NCI-H748 (cell line): ENCODE measurements around the gene KRTAP20-2.

Experiments used
- DNase-seq: peaks from one replicate; lab custom pipeline; 2025; ENCODE audit not compliant: unreplicated experiment; lab: John Stamatoyannopoulos, UW

KRTAP20-2 gene

DNA sequence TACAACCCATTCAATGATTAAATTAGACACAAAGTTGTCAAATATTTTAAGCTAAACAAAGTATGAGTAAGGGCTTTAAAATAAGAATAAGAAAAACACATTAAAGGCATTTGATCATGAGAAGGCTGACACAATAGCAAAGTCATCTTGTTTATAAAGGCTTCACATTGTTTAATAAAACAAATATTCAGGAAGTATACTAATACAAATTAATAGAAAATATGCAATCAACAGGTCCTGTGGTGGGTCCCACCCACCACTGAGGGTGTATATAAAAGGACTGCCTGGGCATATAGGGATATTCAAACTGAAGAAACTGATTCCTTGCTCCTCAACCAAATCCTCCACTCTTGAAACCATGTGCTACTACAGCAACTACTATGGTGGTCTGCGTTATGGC is at the start of gene KRTAP20-2:
KRTAP20-2 (plus strand) TSS at position 301 of the 400 bp plus-strand sequence; CDS start at position 359, 58 bp downstream.
- DNase-seq = no peak

DNA sequence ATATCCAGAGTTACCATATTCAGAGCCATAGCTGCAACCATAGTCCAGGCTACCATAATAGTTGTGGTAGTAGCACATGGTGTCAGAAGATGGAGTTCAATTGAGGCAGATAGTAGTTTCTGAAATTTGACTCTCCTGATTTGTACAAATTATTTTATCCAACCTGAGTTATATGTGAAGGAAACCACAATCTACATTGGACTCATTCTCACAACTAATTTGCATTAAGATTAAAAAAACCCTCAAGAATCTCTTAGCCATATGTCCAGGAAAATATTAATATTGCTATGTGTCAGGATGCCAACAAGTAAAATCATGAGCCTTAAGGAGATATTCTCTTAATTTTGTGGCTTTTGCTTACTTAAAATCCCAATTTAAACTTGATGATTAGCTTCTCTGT is 44.7 kb upstream of the KRTAP20-2 start, which contains the start of gene KRTAP22-2:
KRTAP22-2 (minus strand) TSS at position 101 of the 400 bp plus-strand sequence.
- DNase-seq = no peak

DNA sequence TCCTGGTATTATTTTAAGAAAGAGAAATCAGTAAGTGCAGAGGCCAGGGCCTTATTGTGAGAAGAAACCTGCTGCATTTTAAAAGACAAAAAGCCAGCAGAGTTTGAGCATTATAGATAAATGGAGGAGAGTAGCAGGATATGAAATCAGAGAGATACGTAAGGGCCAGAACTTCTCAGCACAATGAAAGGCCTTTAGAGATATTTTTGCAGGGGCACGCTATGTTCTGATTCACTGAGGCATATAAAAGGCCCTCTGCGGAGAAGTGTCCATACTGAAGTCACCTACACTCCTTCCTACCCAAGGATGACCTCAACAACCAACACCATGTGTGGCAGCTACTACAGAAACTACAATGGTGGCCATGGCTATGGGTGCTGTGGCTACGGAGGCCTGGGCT is 42.9 kb upstream of the KRTAP20-2 start, which contains the start of gene KRTAP6-3:
KRTAP6-3 (plus strand) TSS at position 301 of the 400 bp plus-strand sequence; CDS start at position 307, 6 bp downstream.
- no peak for DNase-seq

DNA sequence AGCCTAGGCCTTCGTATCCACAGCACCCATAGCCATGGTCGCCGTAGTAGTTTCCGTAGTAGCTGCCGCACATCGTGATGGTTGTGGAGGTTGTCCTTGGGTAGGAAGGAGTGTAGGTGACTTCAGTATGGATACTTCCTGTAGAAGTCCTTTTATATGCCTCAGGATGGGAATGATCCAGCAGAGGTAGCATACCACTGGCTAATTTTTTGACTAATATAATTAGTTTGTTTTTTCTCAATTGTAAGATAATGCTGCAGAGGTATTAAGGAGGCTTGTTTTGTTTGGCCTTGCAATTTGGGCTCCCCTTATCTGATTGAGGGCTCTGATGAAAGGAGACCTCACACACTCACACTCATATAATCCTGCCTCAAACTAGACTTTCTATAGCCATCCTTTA is 36.2 kb upstream of the KRTAP20-2 start, which contains the start of gene KRTAP6-2:
KRTAP6-2 (minus strand) TSS at position 101 of the 400 bp plus-strand sequence; CDS start at position 73, 28 bp downstream.
- DNase-seq = no peak

DNA sequence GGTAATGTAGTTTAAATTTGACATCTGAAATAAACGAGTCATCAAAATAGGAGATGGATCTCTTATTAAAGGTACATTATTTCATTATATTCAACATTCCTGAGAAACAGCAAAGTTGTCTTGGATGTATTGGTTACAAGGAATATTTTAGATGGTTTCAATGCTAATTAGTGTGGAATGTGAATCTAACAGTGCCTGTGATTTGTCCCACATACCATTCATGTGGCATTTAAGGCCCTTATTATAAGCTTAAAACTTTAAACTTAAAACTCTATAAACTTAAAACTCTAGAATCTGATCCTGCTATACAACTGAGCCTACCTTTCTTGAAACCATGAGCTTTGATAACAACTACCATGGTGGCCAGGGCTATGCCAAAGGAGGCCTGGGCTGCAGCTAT is 34.2 kb upstream of the KRTAP20-2 start, which contains the start of gene KRTAP22-1:
KRTAP22-1 (plus strand) TSS at position 301 of the 400 bp plus-strand sequence.
- DNase-seq = no peak

DNA sequence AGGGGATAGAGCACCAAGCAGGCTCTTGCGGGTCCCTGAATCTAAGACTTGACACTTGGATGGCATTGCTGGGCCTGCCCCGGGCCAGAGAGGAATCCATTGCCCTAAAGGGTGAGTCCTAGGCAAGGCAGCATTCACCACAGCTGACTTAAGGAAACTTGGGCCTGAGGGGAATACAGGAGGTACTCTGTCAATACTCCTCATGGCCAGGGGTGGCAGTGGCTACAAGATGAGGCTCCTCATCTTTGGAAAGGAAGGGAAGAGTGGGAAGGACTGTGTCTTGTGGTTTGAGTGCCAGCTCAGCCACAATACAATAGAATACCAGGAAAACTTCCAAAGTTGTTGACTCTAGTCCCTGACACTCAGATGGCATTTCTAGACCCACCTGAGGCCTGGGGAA is 29.0 kb upstream of the KRTAP20-2 start:
- no peak for DNase-seq

DNA sequence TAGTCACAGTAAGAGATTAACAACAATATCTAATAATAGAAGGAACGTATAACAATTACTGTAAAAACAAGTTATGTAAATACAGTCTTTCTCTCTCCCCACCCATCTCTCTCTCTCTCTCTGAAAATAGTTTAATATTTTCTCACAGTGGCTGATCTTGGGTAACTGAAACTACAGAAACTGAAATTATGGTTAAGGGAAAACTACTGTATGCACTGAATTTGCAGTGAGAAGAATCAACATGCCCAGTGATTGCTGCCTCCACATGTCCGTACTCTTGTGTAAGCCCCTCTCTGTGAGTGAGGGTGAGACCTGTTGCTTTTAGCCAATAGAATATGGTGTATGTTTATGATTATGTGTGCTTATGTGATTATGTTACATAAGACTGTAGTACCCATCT is 22.9 kb upstream of the KRTAP20-2 start:
- no peak for DNase-seq

DNA sequence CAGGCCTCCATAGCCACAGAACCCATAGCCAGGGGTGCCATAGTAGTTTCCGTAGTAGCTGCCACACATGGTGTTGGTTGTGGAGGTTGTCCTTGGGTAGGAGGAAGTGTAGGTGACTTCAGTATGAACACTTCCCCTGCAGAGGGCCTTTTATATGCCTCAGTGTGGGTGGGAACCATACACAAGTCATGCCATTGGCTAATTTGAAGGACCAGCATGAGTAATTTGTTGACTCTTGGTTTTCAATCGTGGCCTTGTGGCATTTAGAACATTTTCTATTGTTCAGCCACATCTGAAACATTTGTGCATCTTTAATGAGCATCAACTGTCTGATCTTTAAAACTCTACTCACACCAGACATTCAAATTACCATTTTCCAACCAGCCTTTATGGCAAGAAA is 21.2 kb upstream of the KRTAP20-2 start, which contains the start of gene KRTAP6-1:
KRTAP6-1 (minus strand) TSS at position 95 of the 400 bp plus-strand sequence; CDS start at position 69, 26 bp downstream.
- DNase-seq = no peak

DNA sequence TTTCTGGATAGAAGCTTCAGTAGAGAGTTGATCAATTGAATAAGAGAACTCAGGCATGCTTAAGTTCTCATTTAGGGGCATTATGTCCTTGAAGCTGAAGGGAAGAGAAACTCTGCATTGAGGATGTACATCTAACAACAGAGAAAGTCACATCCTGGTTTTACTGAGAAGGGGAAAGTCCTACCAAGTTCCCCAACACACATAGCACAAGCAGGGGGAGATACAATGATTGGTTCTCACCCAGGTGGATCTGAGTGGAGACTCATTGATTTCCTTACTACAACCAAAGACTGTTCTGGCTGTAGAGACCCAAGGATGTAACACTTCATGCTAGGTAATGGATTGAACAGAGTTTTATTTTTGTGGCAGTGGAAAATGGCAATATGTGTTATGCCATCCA is 19.8 kb upstream of the KRTAP20-2 start:
- DNase-seq = no peak

DNA sequence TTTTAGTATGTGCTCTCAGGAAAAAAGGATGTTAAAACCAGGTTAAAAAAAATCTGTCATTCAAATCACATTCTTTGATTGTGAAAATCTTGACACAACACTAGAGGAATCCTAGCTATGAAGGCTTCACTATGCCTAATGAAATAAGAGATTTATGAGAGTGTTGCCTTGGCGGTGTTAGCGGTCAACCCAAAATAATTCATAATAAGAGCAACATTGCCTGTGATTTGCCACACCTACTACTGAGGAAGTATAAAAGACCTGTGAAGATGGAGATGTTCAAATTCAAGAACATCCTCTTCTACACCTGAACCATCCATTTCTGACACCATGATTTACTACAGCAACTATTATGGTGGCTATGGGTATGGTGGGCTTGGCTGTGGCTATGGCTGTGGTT is 18.9 kb upstream of the KRTAP20-2 start, which contains the start of gene KRTAP20-1:
KRTAP20-1 (plus strand) TSS at position 301 of the 400 bp plus-strand sequence; CDS start at position 331, 30 bp downstream.
- no peak for DNase-seq

DNA sequence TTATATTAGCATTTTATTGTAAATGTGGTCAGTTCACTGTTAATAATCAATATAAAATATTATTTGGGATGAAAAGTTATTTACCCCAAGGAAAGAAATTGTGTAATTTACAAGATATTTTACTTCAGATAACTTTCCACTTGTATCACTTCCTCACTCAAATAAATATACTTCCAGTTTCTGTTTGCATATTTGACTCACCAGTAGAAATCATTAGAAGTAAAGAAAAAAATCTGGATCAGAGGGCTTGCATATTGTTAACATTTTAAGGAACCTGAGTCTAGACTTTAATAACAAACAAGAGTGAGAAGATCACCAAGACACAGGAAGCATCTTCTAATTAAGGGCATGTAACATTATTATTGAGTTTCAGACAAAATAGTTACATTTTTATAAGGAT is 14.9 kb upstream of the KRTAP20-2 start:
- DNase-seq = no peak

DNA sequence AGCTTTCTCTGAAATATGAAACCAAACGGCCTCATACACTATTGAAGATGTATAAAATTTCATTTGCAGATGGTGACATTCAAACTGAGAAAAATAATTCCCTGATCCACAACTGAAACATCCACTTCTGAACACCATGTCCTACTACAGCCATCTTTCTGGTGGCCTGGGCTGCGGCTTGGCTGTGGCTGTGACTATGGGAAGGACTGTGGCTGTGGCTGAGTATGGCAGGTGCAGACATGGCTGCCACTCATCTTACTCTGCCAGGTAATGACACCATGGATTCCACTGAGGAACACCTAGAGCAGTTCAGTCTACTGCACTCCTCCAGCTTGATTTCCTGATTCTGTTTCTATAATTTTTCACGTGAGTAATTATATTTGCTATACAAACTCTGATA is 14.5 kb upstream of the KRTAP20-2 start, which contains the start of gene KRTAP20-4:
KRTAP20-4 (plus strand) TSS at position 106 of the 400 bp plus-strand sequence.
- DNase-seq = no peak

DNA sequence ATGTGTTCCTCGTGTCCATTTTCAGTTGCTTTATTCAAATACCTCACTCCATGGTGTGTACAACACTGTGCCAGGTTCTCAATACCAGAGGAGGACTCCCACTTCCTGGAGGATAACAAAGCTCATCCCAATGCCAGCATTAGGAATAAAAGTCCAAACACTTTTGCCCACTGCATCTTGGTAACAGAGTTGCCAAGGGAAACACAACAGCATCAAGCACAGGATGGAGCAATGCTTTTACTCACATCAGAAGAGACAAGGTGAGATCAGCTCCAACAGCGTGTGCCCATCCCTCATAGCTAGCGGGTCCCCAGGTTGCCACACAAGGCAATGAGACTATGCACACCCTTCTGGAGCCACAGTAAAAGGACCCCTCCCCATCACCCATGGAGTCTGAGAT is 11.6 kb upstream of the KRTAP20-2 start:
- DNase-seq = no peak

DNA sequence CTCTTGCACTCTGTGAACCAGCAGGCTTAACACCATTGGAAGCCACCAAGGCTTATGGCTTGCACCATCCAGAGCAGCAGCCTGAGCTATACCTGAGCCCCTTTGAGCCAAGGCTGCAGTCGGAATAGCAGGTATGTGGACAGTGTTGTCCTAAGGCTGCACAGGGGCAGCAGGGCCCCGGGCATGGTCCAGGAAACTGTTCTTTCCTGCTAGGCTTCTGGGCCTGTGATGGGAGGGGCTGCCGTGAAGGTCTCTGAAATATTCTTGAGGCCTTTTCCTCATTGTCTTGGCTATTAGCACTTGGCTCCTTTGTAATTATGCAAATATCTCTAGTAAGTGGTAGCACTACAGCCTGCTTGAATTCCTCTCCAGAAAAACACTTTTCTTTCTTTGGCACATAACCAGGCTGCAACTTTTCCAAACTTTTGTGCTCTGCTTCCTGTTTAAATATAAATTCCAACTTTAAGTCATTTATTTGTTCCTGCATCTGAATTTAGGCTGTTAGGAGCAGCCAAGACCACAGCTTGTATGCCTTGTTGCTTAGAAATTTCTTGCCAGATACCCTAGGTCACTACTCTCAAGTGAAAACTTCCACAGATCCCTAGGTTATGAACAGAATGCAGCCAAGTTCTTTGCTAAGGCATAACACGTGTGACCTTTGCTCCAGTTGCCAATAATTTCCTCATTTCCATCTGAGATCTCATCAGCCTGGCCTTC is 9.4 kb upstream of the KRTAP20-2 start:
- DNase-seq = no peak

DNA sequence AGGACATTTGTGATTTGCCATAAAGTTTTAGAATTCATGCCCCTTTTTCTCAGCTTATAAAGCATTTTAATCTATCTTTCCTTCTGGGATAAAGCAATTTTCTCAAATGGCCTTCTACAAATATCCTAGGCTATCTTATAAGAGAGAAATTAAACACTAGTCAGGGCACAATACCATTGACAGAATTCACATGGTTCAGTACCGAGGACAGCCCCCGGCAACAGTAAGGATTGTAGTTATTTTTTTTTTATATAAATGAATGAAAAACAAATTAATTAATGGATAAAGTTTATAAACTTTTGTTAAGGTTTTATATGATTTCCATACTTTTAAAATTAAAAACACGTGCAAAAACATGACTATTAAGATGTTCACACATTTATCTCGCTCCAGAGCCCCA is 6.9 kb upstream of the KRTAP20-2 start:
- DNase-seq = no peak

DNA sequence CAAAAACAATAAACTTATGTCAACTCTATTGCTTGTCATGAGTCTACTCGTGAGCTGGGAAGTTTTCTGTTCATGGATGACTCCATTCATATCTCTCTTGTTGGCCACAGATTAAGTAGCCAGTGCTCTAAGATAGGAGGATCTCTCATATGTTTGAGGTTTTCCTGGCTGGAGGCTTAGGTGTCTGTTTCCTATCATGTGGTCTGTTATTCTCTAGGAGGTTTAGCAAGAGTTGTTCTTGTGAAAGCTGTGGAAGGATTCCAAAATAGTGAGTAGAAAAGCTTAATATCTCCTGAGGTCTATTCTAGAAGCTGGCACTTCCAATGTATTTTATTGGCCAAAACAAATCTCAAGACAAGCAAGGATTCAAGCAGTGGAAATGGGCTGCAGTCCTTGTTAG is 5.8 kb upstream of the KRTAP20-2 start:
- no peak for DNase-seq

DNA sequence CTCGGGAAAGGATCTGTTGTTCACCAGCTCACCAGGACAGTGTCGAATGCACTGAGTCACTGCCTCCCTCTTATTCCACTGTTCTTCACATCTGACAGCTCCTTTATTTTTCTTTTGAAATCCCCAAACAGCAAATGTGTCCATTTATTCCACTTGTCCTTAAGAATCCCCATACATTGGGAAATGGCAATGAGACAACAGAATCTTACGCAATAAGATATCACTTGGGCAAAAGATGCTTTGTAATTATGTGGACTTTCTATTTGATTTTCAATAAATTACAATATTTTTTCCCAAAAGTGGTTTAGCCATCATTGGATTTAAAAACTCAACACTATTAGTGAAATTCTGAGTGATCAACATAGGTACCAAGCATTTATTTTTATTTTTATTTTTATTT is 3.7 kb downstream of the KRTAP20-2 start:
- no peak for DNase-seq

DNA sequence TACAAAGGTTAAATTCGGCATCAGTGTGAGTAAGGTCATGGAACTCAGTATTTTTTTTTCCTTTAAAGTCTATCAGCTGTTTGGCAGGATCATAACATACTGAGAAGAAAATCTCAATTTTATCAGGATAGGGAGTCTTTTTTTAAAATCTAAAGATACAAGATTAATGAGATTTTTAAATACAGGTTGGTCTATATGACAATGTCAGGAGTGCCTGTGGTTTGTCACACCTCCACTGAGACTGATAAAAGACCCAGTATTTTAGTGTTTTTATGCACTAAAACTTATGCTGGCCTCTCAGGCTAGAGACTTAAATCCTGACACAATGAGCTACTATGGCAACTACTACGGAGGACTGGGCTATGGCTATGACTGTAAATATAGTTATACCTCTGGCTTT is 7.6 kb downstream of the KRTAP20-2 start, which contains the start of gene KRTAP20-3:
KRTAP20-3 (plus strand) TSS at position 301 of the 400 bp plus-strand sequence.
- DNase-seq = no peak

DNA sequence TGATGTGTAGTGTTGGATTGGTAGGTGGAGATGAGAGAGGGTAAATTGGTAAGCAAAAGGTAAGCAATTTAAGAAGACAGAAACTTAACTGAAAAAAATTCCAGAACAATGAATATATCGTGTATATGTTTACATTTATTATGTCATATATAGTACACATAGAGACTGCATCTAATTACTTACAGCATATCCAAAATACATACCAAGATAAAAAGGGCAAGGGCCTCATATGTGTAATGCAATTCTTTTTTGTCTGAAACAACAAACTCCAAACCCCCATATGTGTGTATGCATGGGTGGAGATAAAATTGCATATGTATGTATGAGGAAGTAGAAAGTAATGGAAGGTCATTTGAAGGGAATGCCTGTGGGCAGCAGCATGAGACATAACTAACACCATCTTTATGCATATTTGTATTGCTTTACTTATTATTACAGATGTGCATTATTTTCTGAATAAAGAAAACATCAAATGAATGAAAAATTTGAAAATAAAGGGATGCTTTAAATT is 12.0 kb downstream of the KRTAP20-2 start:
- no peak for DNase-seq

DNA sequence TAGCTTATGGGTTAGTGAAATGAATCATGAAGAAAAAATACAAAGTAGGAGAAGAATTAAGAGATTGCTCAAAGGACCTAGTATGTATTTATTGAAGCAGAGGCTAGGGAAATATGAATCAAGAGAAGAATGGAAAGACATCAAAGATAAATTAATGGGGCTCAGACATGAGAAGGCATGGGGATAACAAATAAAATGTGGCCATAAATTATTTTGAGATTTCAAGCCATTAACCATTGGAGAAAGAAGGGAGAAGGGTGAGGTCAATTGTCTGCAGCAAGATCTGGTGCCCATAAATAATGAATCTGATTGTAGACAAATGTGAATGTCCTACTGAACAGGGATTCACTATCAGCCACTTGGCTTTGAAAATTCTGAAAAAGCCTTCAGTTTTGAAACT is 17.9 kb downstream of the KRTAP20-2 start:
- no peak for DNase-seq

DNA sequence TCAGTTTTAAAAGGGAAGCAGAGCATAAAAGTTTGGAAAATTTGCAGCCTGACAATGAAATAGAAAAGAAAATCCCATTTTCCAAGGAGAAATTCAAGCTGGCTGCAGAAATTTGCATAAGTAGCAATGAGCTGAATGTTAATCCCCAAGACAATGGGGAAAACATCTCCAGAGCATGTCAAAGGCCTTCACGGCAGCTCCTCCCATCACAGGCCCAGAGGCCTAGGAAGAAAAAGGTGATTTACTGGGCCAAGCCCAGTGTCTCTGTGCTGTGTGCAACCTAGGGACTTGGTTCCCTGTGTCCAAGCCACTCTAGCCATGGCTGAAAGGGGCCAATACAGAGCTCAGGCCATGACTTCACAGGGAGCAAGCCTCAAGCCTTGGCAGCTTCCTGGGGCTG is 33.8 kb downstream of the KRTAP20-2 start:
- DNase-seq = no peak
